HG03066 (cell line): ENCODE measurements around the gene OSER1.
"Not testable (repeated sequence)": the region's sequence is repeated elsewhere in the genome, so short reads cannot be mapped to it uniquely, and the experiment has no call there.

ENCODE experiments used
- ATAC-seq: cut with Tn5 transposase; IDR thresholded peaks from one replicate; pipeline ENCODE4 v1.9.1; 2021; ENCODE audit warnings: low read depth; ENCODE audit not compliant: unreplicated experiment

Gene OSER1

GRCh38 chr20:44204156-44204831 lies 6.3 kb downstream of the OSER1 start:
- no peak for ATAC-seq

GRCh38 chr20:44203161-44203560 lies 7.4 kb downstream of the OSER1 start:
- ATAC-seq: no peak

- ATAC-seq: no peak
Observed at GRCh38 chr20:44200983-44201382, 9.6 kb downstream of the OSER1 start.

- no peak for ATAC-seq
Observed at GRCh38 chr20:44200371-44200770, 10.2 kb downstream of the OSER1 start.

- ATAC-seq: no peak
Observed at GRCh38 chr20:44199877-44200276, 10.7 kb downstream of the OSER1 start.

- no peak for ATAC-seq
Observed at GRCh38 chr20:44198872-44199271, 11.7 kb downstream of the OSER1 start.

GRCh38 chr20:44196271-44196670 lies 14.3 kb downstream of the OSER1 start:
- ATAC-seq: no peak

GRCh38 chr20:44195605-44196004 lies 15.0 kb downstream of the OSER1 start:
- ATAC-seq: no peak

GRCh38 chr20:44193801-44194200 lies 16.8 kb downstream of the OSER1 start:
- ATAC-seq: no peak

- not testable (repeated sequence) for ATAC-seq
Observed at GRCh38 chr20:44191640-44192039, 18.9 kb downstream of the OSER1 start.

- ATAC-seq: not testable (repeated sequence)
Observed at GRCh38 chr20:44190197-44190852, 20.2 kb downstream of the OSER1 start.

GRCh38 chr20:44188752-44189151 lies 21.8 kb downstream of the OSER1 start:
- ATAC-seq: no peak

- no peak for ATAC-seq
Observed at GRCh38 chr20:44187772-44188709, 22.5 kb downstream of the OSER1 start.

GRCh38 chr20:44187054-44187771 lies 23.4 kb downstream of the OSER1 start, which contains the start of gene JPH2:
Gene JPH2, minus strand, starts transcription at chr20:44187188. Its CDS starts 483 bp downstream, at chr20:44186705.
- no peak for ATAC-seq

- no peak for ATAC-seq
Observed at GRCh38 chr20:44186674-44187053, 23.9 kb downstream of the OSER1 start.

- no peak for ATAC-seq
Observed at GRCh38 chr20:44186201-44186600, 24.4 kb downstream of the OSER1 start.

GRCh38 chr20:44185574-44185973 lies 25.0 kb downstream of the OSER1 start:
- ATAC-seq: no peak

- no peak for ATAC-seq
Observed at GRCh38 chr20:44183282-44183681, 27.3 kb downstream of the OSER1 start.

GRCh38 chr20:44182863-44183262 lies 27.7 kb downstream of the OSER1 start:
- no peak for ATAC-seq

- no peak for ATAC-seq
Observed at GRCh38 chr20:44182135-44182765, 28.3 kb downstream of the OSER1 start.
